HepG2 (cell line): Measurements from ENCODE around the gene KRTAP4-7. TPM values are rescaled to one million over a fixed set of nuclear protein-coding genes. Genes with fewer than 3 reads are reported as not detected.
"Not testable (repeated sequence)": the region's sequence is repeated elsewhere in the genome, so short reads cannot be mapped to it uniquely, and the experiment has no call there.

Experiments
- ATAC-seq: fragments of 200-7000 bp; cut with Tn5 transposase; 3 replicates; pipeline ENCODE4 v1.9.1; 2020; ENCODE audit warnings: mild to moderate bottlenecking, moderate library complexity
- BruUV-seq: library from RNA; stranded (reverse); fragments of 400-500 nt; replicated peaks from 2 replicates; lab custom pipeline; 2021; lab: Mats Ljungman, UMichigan
- CTCF ChIA-PET: fragments of 300-600 bp; formaldehyde crosslinking; extraction: SDS; loops from one replicate; lab custom pipeline; 2021; ENCODE audit warnings: low total read pairs, inconsistent platforms, low intra/inter-chr PET ratio; lab: Yijun Ruan, JAX
- POLR2A ChIA-PET: fragments of 350-600 bp; sonication (Branson Sonifier 250); formaldehyde crosslinking; loops from one replicate; lab custom pipeline; 2020; ENCODE audit warnings: antibody characterized with exemption, inconsistent platforms; lab: Yijun Ruan, JAX
- DNase-seq: peaks from one replicate; pipeline ENCODE4 v3.0.0-alpha.2; 2015; ENCODE audit warnings: low spot score
- FAIRE-seq: peaks from 3 replicates; lab custom pipeline; 2011; peaks lifted over from hg19 to GRCh38; lab: Jason Lieb, UNC
- H2AFZ ChIP-seq: one replicate; pipeline ENCODE4 v1.6.1; 2011; ENCODE audit warnings: low read length, inconsistent platforms
- H3K27ac ChIP-seq: fragments of 300-600 bp; 3 replicates; pipeline ENCODE4 v1.8.0; 2011; ENCODE audit warnings: mixed run types, mild to moderate bottlenecking, mixed read lengths, low read length, inconsistent platforms; ENCODE audit not compliant: insufficient read depth; ENCODE audit errors: extremely low read length
- H3K27me3 ChIP-seq, 2 experiments: fragments of 200-600 bp in 1 of 2; 2 replicates in 1 of 2; 3 replicates in 1 of 2; pipeline versions ENCODE4 v1.6.0 to v1.8.0; 2011; ENCODE audit warnings: low read length in 2 of 2, mild to moderate bottlenecking in 2 of 2, moderate library complexity in 2 of 2, inconsistent platforms in 1 of 2; ENCODE audit not compliant: insufficient read depth in 2 of 2, control insufficient read depth in 1 of 2
- H3K36me3 ChIP-seq, 2 experiments: fragments of 200-600 bp in 1 of 2; replicated peaks in 1 of 2; 2 replicates in 1 of 2; 3 replicates in 1 of 2; pipeline versions ENCODE4 v1.5.1 to v1.8.0; 2011; ENCODE audit warnings: low read length in 2 of 2, inconsistent platforms in 1 of 2; ENCODE audit not compliant: insufficient read depth in 2 of 2, control insufficient read depth in 1 of 2
- H3K4me1 ChIP-seq: 2 replicates; pipeline ENCODE4 v1.5.1; 2012; ENCODE audit warnings: low read length, inconsistent platforms; ENCODE audit not compliant: insufficient read depth
- H3K4me2 ChIP-seq: 2 replicates; pipeline ENCODE4 v1.6.0; 2011; ENCODE audit warnings: low read depth, low read length, inconsistent platforms
- H3K4me3 ChIP-seq, 3 experiments: fragments of 200-600 bp in 1 of 3; sonication (generic), shearing (Covaris generic) in 1 of 3; replicated peaks in 1 of 3; 2 replicates each; pipeline ENCODE4 v1.5.1; 2011 to 2016; ENCODE audit warnings: low read length in 3 of 3, inconsistent platforms in 2 of 3, low read depth in 2 of 3, mild to moderate bottlenecking in 2 of 3, control low read depth in 1 of 3, mixed read lengths in 1 of 3; ENCODE audit not compliant: insufficient read depth in 1 of 3
- H3K79me2 ChIP-seq: one replicate; pipeline ENCODE4 v1.6.1; 2011; ENCODE audit warnings: low read length, inconsistent platforms; ENCODE audit not compliant: insufficient read depth
- H3K9ac ChIP-seq: 2 replicates; pipeline ENCODE4 v1.6.0; 2011; ENCODE audit warnings: mild to moderate bottlenecking, low read depth, low read length, inconsistent platforms; ENCODE audit not compliant: insufficient read depth
- H3K9me3 ChIP-seq: 2 replicates; pipeline ENCODE4 v1.5.1; 2012; ENCODE audit warnings: mild to moderate bottlenecking, low read length
- H4K20me1 ChIP-seq: 2 replicates; pipeline ENCODE4 v1.6.0; 2011; ENCODE audit warnings: inconsistent platforms, mild to moderate bottlenecking, low read length, moderate library complexity; ENCODE audit not compliant: insufficient read depth
- AHDC1 ChIP-seq: sonication (generic); formaldehyde crosslinking; IDR thresholded peaks from 2 replicates; pipeline ENCODE4 v1.5.1; 2020; ENCODE audit warnings: mild to moderate bottlenecking, missing genetic modification reagents, borderline replicate concordance
- ESRRA ChIP-seq: sonication (generic); formaldehyde crosslinking; IDR thresholded peaks from 2 replicates; pipeline ENCODE4 v1.5.1; 2020; ENCODE audit warnings: mild to moderate bottlenecking, low read depth, missing genetic modification reagents
- ETV5 ChIP-seq: IDR thresholded peaks from 2 replicates; pipeline ENCODE4 v1.6.1; 2018; ENCODE audit warnings: missing biosample characterization, missing genetic modification reagents, inconsistent platforms, borderline replicate concordance
- IRF2 ChIP-seq: IDR thresholded peaks from 2 replicates; pipeline ENCODE4 v1.6.1; 2018; ENCODE audit warnings: missing genetic modification reagents, missing compliant biosample characterization
- MAFF ChIP-seq: IDR thresholded peaks from 2 replicates; pipeline ENCODE4 v1.6.1; 2011; ENCODE audit warnings: low read depth, low read length, improper control_type of control experiment
- NCOR1 ChIP-seq: fragments of 200-600 bp; sonication (generic); IDR thresholded peaks from 2 replicates; pipeline ENCODE4 v1.7.0; 2017; ENCODE audit warnings: antibody characterized with exemption, low read length, borderline replicate concordance
- PAX8 ChIP-seq: sonication (generic); formaldehyde crosslinking; IDR thresholded peaks from 2 replicates; pipeline ENCODE4 v1.8.0; 2022; ENCODE audit warnings: mild to moderate bottlenecking, missing genetic modification reagents, borderline replicate concordance
- SMC3 ChIP-seq: IDR thresholded peaks from 2 replicates; pipeline ENCODE4 v1.6.1; 2011; ENCODE audit warnings: low read length, improper control_type of control experiment
- THAP11 ChIP-seq: IDR thresholded peaks from 2 replicates; pipeline ENCODE4 v1.6.1; 2016; ENCODE audit warnings: missing biosample characterization, missing genetic modification reagents
- ZNF441 ChIP-seq: sonication (generic); formaldehyde crosslinking; IDR thresholded peaks from 2 replicates; pipeline ENCODE4 v1.7.0; 2021; ENCODE audit warnings: missing genetic modification reagents, borderline replicate concordance
- ZNF446 ChIP-seq: sonication (generic); formaldehyde crosslinking; IDR thresholded peaks from 2 replicates; pipeline ENCODE4 v1.5.0; 2020; ENCODE audit warnings: mild to moderate bottlenecking, missing genetic modification reagents
- ZNF768 ChIP-seq: sonication (generic); formaldehyde crosslinking; IDR thresholded peaks from 2 replicates; pipeline ENCODE4 v1.4.0; 2020; ENCODE audit warnings: missing genetic modification reagents
- WGBS: methylation state at CpG from one replicate; pipeline ENCODE4 v1.1.6; 2017; ENCODE audit warnings: low lambda C conversion rate; 5-methylcytosine and 5-hydroxymethylcytosine counted together
- in situ Hi-C: cut with HindIII; loops from 2 replicates; pipeline ENCODE4 v1.10.0; 2017; ENCODE audit warnings: low pct_unique_long_range_greater_than_20kb; ENCODE audit not compliant: extremely low pct_ligation_motif_present
- intact Hi-C: fragments of 100-400 bp; cut with micrococcal nuclease; formaldehyde crosslinking; loops from one replicate; pipeline ENCODE4 v1.10.0; 2022; ENCODE audit not compliant: unreplicated experiment
- polyA plus RNA-seq, 8 experiments: library from polyadenylated mRNA; depleted of rRNA in 3 of 8; stranded (reverse) in 7 of 8; unstranded in 1 of 8; fragments of >200 nt; fragmentation: Illumina TruSeq in 4 of 8; extraction: Trizol in 4 of 8; gene quantifications; 2 replicates each; pipeline versions ENCODE4 v1.2.1 to v1.2.3, GENCODE V29; 2011 to 2016; ENCODE audit warnings: low read depth in 4 of 8, missing spikeins in 1 of 8, mixed read lengths in 1 of 8; ENCODE audit not compliant: insufficient read depth in 1 of 8
- total RNA-seq, 5 experiments: library from RNA; depleted of rRNA; stranded (reverse); fragments of >200 nt; fragmentation: Illumina TruSeq; extraction: Trizol; gene quantifications; 2 replicates each; pipeline ENCODE4 v1.2.3, GENCODE V29; 2016; ENCODE audit warnings: low read depth in 1 of 5

Gene KRTAP4-7
- total and polyA plus RNA-seq, 2 of the 13 experiments (the other 11 are each of a cell fraction or from before 2014, with no cell fraction given): not detected

GRCh38 chr17:41058741-41059140, 25.2 kb upstream of the KRTAP4-7 start:
- peak overlapping the region; percentile 79 for H3K27ac ChIP-seq
- CTCF ChIA-PET: no interaction called here
- peak; percentile 48 for DNase-seq
- no peaks in the 10 kb centered on the region for H3K27me3 ChIP-seq
- in situ Hi-C loops: loop anchor here (5.0 to 10.0 kb wide), 2 partner anchors 51 to 104 kb away; partner anchors contain the start of gene KRTAP3-1
- intact Hi-C loops: loop anchor here (2.0 kb wide), 1 partner anchor 50 kb away; the partner anchor contains the start of gene KRTAP3-1
- H3K36me3 ChIP-seq: no peaks in the 10 kb centered on the region
- 46% methylated on average over 5 of the region's 5 CpGs for WGBS
- BruUV-seq: no TSS peak
- no peak for TF ChIP-seq ESRRA (CRISPR knock-in tag)
- TF ChIP-seq ZNF441 (CRISPR knock-in tag): no peak
- no peak for TF ChIP-seq ZNF446
- TF ChIP-seq THAP11 (CRISPR knock-in tag): no peak
- no peak for TF ChIP-seq SMC3
- TF ChIP-seq ZNF768 (CRISPR knock-in tag): no peak
- TF ChIP-seq PAX8: no peak
- H3K9ac ChIP-seq: peak overlapping the region; percentile 51
- POLR2A ChIA-PET: interaction anchor here (0.7 to 1.6 kb wide), 10 partner anchors 11 to 630 kb away, joined by 3 to 15 read pairs (median 4); partner anchors contain the start of gene KRTAP3-1
- no peaks in the 10 kb centered on the region for H3K79me2 ChIP-seq
- H3K4me1 ChIP-seq: peaks cover 53% of the 10 kb centered on the region
- no peaks in the 10 kb centered on the region for H4K20me1 ChIP-seq
- H3K9me3 ChIP-seq: no peaks in the 10 kb centered on the region
- no peak for ATAC-seq
- H2AFZ ChIP-seq: no peak overlapping the region
- peak overlapping the region; percentile 51 for H3K4me2 ChIP-seq
- no peak overlapping the region for H3K4me3 ChIP-seq
- FAIRE-seq: no peak

- intact Hi-C loops (loop anchor here (2.0 kb wide), 1 partner anchor 51 kb away; the partner anchor contains the start of gene KRTAP3-1), in situ Hi-C loops (loop anchor here (5.0 to 10.0 kb wide), 2 partner anchors 52 to 105 kb away; partner anchors contain the start of gene KRTAP3-1)
- CTCF ChIA-PET, H3K9me3 ChIP-seq, H4K20me1 ChIP-seq, BruUV-seq, H3K36me3 ChIP-seq, H3K79me2 ChIP-seq, FAIRE-seq, H3K4me3 ChIP-seq, H2AFZ ChIP-seq, H3K27me3 ChIP-seq: not testable (repeated sequence)
- 23% methylated on average over 8 of the region's 31 CpGs for WGBS
- Histone ChIP-seq H3K9ac (peak overlapping the region; percentile 51), H3K4me1 (peaks cover 55% of the 10 kb centered on the region), H3K4me2 (peak overlapping the region; percentile 51), H3K27ac (peak overlapping the region; percentile 79)
- ATAC-seq (peak; percentile 91), DNase-seq (peak; percentile 99)
- POLR2A ChIA-PET: interaction anchor here (0.7 to 1.6 kb wide), 10 partner anchors 11 to 157 kb away, joined by 3 to 15 read pairs (median 4); partner anchors contain the start of gene KRTAP3-1
- TF ChIP-seq ETV5 (CRISPR knock-in tag) (peak; percentile 59; the same call in 1 of the 2 replicates), NCOR1 (peak; percentile 79; the same call in 1 of the 2 replicates), AHDC1 (CRISPR knock-in tag) (peak; percentile 88; the same call in 1 of the 2 replicates), MAFF (0 out of 2 replicates have a peak, but pooled peaks have one; percentile 23), IRF2 (CRISPR knock-in tag) (peak; percentile 73; the same call in 1 of the 2 replicates)
Observed at GRCh38 chr17:41059276-41060051, 24.5 kb upstream of the KRTAP4-7 start.
